Measurements from ENCODE around the gene ATP1A3. TPM values are rescaled to one million over a fixed set of nuclear protein-coding genes. Genes with fewer than 3 reads are reported as not detected.
"Not testable (repeated sequence)": the region's sequence is repeated elsewhere in the genome, so short reads cannot be mapped to it uniquely, and the experiment has no call there.

Gene ATP1A3
- total RNA-seq, 4 donors from 2014 or later = not detected

DNA sequence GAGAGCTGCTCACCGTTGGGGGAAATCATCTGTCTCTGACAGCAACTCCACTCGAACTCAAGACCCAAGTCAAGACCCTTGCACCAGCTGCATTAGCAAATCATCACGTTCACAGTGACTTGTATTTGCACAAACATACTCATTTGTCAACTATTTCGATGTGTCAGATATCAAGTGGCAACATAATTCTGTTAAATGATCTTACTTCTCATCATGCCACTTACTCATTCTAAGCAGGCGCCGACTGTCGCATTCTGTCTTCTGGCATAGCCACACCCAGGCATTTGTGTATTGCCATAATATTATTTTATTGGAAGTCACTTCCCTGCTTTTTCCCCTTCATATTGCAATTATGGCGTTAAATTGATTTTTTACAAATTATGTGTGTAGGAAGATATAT, 23.0 kb upstream of the ATP1A3 start:
- 80 to 85% methylated on average over 8 of the region's 8 CpGs for WGBS, 2 donors
- no peak for TF ChIP-seq POLR2A (IDR thresholded peaks at IDR 0.05)
- TF ChIP-seq, protein P1, sequence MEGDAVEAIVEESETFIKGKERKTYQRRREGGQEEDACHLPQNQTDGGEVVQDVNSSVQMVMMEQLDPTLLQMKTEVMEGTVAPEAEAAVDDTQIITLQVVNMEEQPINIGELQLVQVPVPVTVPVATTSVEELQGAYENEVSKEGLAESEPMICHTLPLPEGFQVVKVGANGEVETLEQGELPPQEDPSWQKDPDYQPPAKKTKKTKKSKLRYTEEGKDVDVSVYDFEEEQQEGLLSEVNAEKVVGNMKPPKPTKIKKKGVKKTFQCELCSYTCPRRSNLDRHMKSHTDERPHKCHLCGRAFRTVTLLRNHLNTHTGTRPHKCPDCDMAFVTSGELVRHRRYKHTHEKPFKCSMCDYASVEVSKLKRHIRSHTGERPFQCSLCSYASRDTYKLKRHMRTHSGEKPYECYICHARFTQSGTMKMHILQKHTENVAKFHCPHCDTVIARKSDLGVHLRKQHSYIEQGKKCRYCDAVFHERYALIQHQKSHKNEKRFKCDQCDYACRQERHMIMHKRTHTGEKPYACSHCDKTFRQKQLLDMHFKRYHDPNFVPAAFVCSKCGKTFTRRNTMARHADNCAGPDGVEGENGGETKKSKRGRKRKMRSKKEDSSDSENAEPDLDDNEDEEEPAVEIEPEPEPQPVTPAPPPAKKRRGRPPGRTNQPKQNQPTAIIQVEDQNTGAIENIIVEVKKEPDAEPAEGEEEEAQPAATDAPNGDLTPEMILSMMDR (IDR thresholded peaks at IDR 0.05) = no peak
- H3K4me3 ChIP-seq (ENCODE audit: low read depth, poor library complexity, severe bottlenecking) = no peak overlapping the region
- DNase-seq (ENCODE audit: low spot score in 2 of 2) = no peak
- intact Hi-C loops (cut with DNase I; ENCODE audit: low total_unique reads) = no loop called here

GRCh38 chr19:42012747-42013146, 18.7 kb upstream of the ATP1A3 start:
- 98 to 99% methylated on average over 3 of the region's 3 CpGs for WGBS, 2 donors
- DNase-seq (ENCODE audit: low spot score in 2 of 2); H3K4me3 ChIP-seq (ENCODE audit: low read depth, poor library complexity, severe bottlenecking); intact Hi-C loops (cut with DNase I; ENCODE audit: low total_unique reads): not testable (repeated sequence)

DNA sequence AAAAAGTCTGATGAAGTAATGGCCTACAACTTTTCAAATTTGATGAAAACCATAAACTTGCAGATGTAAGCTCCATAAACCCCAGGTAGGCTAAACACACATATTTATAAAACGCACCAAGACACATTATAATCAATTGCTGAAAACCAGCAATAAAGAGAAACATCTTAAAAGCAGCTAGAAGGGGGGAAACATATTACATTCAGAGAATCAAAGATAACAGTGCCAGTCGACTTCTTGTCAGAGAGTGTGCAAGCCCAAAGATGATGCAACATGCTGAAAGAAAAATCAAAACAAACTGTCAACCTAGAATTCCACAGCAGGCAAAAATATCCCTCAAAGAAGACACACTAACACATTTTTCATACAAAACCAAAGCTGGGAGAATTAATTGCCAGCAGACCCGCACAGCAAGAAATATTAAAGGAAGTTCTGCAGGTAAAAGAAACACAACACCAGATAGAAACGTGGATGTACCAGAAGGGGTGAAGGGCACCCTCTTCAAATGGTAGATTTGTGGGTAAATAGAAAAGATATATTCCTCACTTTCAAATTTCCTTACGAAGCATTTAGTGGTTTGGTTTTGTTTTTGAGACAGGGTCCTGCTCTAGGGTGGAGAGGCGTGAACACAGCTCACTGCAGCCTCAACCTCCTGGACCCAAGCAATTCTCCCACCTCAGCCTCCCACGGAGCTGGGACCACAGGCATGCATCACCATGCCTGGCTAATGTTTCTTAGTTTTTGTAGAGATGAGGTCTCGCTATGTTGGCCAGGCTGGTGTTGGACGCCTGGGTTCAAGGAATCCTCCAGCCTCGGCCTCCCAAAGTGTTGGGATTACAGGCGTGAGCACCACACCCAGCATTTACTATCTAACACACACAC, 16.5 kb upstream of the ATP1A3 start:
- TF ChIP-seq, protein P1 (IDR thresholded peaks at IDR 0.05) = no peak
- TF ChIP-seq POLR2A (IDR thresholded peaks at IDR 0.05) = no peak
- intact Hi-C loops (cut with DNase I; ENCODE audit: low total_unique reads) = no loop called here
- 72 to 79% methylated on average over 11 of the region's 11 CpGs for WGBS, 2 donors
- no peak for DNase-seq (ENCODE audit: low spot score in 2 of 2)
- no peak overlapping the region for H3K4me3 ChIP-seq (ENCODE audit: low read depth, poor library complexity, severe bottlenecking)

- TF ChIP-seq, protein P1 (IDR thresholded peaks at IDR 0.05) = no peak
- TF ChIP-seq POLR2A (IDR thresholded peaks at IDR 0.05) = no peak
- no peak for DNase-seq (ENCODE audit: low spot score in 2 of 2)
- H3K4me3 ChIP-seq (ENCODE audit: low read depth, poor library complexity, severe bottlenecking) = no peak overlapping the region
- 90 to 94% methylated on average over 12 to 13 of the region's 13 CpGs for WGBS, 2 donors
- intact Hi-C loops (cut with DNase I; ENCODE audit: low total_unique reads) = no loop called here
Observed at GRCh38 chr19:42006569-42006968, 12.5 kb upstream of the ATP1A3 start.

DNA sequence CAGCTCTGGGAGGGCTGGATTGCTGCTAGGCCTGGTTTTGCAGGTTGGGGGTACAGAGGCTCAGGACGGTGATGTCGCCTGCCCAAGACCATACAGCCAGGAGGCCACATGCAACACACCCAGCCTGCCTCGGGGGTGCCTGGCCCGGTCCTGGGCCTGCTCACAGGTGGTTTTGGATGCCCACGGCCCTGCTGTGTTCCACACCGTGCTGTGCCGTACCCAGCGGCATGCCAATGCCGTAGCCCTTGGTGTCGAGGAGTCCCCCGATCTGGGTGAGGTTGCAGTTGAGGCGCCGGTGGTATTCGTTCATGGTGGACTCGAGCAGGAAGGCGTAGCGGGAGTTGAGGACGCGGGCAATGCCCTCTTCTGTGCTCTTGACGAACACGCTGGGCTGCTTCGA, 11.5 kb upstream of the ATP1A3 start:
- no peak for DNase-seq (ENCODE audit: low spot score in 2 of 2)
- 94 to 96% methylated on average over 16 to 22 of the region's 22 CpGs for WGBS, 2 donors

More for the DNA sequence above, 11.5 kb upstream of the ATP1A3 start:
- H3K4me3 ChIP-seq (ENCODE audit: low read depth, poor library complexity, severe bottlenecking) = no peak overlapping the region
- intact Hi-C loops (cut with DNase I; ENCODE audit: low total_unique reads) = no loop called here
- TF ChIP-seq, protein P1 (IDR thresholded peaks at IDR 0.05) = no peak
- TF ChIP-seq POLR2A (IDR thresholded peaks at IDR 0.05) = no peak

Data from lower leg skin (tissue), 4 donors.